GM23338 (cell line): ENCODE results near the gene GLOD5.

Experiments
- EZH2 ChIP-seq: fragments of 200-600 bp; sonication (generic); IDR thresholded peaks from one replicate; pipeline ENCODE4 v1.8.0; 2017; ENCODE audit warnings: antibody characterized with exemption, mild to moderate bottlenecking, low read depth; ENCODE audit not compliant: unreplicated experiment
- TF ChIP-seq, protein P1 (sequence below), 2 experiments: fragments of 200-600 bp in 1 of 2; sonication (generic) in 1 of 2; conservative IDR thresholded peaks; 2 replicates each; pipeline versions ENCODE4 v1.5.1 to v1.6.1; 2016 to 2017; ENCODE audit warnings: antibody characterized with exemption in 2 of 2, low read depth in 2 of 2, mild to moderate bottlenecking in 2 of 2, moderate library complexity in 1 of 2
- TF ChIP-seq, protein P2 (sequence below): IDR thresholded peaks from one replicate; pipeline ENCODE4 v1.6.1; 2018; ENCODE audit warnings: antibody characterized with exemption; ENCODE audit not compliant: unreplicated experiment

DNA sequence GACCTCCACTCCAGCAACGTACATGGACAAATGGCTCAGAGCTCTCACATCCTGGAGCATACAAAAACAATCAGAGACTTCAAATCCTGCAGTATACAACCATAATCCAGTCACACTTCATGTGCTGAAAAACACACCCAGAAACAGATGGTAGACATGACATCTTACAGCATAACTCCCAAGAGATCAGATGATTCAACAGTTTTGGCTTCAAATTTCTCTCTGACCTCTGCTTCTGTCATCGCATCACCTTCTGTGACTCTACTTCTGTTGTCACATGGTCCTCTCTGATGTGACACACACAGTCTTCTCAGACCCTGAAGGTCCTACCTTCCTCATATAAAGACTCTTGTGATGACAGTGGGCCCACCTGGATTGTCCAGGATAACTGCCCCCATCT is 46.5 kb upstream of the GLOD5 start:
- TF ChIP-seq, protein P1, sequence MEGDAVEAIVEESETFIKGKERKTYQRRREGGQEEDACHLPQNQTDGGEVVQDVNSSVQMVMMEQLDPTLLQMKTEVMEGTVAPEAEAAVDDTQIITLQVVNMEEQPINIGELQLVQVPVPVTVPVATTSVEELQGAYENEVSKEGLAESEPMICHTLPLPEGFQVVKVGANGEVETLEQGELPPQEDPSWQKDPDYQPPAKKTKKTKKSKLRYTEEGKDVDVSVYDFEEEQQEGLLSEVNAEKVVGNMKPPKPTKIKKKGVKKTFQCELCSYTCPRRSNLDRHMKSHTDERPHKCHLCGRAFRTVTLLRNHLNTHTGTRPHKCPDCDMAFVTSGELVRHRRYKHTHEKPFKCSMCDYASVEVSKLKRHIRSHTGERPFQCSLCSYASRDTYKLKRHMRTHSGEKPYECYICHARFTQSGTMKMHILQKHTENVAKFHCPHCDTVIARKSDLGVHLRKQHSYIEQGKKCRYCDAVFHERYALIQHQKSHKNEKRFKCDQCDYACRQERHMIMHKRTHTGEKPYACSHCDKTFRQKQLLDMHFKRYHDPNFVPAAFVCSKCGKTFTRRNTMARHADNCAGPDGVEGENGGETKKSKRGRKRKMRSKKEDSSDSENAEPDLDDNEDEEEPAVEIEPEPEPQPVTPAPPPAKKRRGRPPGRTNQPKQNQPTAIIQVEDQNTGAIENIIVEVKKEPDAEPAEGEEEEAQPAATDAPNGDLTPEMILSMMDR (conservative IDR thresholded peaks at IDR 0.05; ENCODE audit: low read depth in 2 of 2) = no peak
- TF ChIP-seq EZH2 = no peak
- TF ChIP-seq, protein P2, sequence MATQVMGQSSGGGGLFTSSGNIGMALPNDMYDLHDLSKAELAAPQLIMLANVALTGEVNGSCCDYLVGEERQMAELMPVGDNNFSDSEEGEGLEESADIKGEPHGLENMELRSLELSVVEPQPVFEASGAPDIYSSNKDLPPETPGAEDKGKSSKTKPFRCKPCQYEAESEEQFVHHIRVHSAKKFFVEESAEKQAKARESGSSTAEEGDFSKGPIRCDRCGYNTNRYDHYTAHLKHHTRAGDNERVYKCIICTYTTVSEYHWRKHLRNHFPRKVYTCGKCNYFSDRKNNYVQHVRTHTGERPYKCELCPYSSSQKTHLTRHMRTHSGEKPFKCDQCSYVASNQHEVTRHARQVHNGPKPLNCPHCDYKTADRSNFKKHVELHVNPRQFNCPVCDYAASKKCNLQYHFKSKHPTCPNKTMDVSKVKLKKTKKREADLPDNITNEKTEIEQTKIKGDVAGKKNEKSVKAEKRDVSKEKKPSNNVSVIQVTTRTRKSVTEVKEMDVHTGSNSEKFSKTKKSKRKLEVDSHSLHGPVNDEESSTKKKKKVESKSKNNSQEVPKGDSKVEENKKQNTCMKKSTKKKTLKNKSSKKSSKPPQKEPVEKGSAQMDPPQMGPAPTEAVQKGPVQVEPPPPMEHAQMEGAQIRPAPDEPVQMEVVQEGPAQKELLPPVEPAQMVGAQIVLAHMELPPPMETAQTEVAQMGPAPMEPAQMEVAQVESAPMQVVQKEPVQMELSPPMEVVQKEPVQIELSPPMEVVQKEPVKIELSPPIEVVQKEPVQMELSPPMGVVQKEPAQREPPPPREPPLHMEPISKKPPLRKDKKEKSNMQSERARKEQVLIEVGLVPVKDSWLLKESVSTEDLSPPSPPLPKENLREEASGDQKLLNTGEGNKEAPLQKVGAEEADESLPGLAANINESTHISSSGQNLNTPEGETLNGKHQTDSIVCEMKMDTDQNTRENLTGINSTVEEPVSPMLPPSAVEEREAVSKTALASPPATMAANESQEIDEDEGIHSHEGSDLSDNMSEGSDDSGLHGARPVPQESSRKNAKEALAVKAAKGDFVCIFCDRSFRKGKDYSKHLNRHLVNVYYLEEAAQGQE = no peak
